T1000 (cell line): ENCODE results near the gene KRTAP10-2.

Experiments
- DNase-seq: peaks from one replicate; lab custom pipeline; 2025; ENCODE audit warnings: mixed read lengths; lab: John Stamatoyannopoulos, UW

The KRTAP10-2 gene

DNA sequence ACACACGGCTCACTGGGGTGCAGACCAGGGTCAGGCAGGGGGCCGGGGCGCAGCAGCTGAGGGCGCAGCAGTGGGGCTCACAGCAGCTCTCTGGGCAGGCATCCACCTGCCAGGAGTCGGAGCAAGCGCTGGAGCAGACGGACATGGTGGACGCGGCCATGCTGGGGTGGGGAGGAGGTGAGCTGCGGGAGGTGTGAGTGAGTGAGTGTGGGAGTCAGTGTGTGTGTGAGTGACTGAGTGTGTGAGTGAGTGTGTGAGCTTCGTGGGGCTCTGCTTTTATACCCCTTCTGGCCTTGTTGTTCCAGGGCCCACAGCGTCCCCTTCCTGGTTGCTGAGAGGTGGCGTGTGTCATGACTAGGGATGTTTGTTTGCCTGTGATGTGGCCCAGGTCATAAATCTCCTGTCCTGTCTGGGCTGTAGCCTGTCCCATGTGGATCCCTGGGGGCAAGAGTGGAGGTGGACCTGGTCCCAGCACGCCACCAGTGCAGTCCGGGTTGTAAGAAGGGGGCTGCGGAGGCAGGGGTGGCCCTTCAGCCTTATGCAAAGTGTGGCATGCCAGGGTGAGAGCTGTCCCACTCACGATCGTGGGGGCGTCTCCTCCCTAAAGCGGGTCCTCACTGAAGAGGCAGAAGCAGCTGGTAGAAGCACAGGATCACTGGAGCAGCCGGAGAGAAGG is 11.2 kb downstream of the KRTAP10-2 start, which contains the start of gene KRTAP10-1:
Gene KRTAP10-1 (minus strand): TSS at position 205 of the 676 bp plus-strand sequence. CDS start 45 bp downstream, at position 160.
- no peak for DNase-seq

DNA sequence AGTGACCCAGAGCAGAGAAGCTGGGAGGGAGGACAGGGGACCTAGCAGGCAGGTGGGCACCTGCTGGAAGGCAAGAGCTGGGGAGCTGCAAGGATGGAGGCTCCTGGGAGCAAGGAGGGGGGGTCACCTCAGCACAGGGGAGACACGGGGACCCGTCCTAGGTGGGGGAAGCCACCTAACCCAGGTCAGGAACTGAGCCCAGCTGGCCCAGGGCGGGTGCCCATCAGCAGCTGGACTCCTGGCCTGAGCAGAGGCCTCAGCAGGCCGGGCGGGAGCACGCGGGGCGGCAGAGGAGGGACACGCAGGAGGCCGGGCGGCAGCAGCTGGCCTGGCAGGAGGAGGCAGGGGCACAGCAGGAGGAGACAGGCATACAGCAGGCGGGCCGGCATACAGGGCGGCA is 12.3 kb downstream of the KRTAP10-2 start:
- DNase-seq, result no peak

DNA sequence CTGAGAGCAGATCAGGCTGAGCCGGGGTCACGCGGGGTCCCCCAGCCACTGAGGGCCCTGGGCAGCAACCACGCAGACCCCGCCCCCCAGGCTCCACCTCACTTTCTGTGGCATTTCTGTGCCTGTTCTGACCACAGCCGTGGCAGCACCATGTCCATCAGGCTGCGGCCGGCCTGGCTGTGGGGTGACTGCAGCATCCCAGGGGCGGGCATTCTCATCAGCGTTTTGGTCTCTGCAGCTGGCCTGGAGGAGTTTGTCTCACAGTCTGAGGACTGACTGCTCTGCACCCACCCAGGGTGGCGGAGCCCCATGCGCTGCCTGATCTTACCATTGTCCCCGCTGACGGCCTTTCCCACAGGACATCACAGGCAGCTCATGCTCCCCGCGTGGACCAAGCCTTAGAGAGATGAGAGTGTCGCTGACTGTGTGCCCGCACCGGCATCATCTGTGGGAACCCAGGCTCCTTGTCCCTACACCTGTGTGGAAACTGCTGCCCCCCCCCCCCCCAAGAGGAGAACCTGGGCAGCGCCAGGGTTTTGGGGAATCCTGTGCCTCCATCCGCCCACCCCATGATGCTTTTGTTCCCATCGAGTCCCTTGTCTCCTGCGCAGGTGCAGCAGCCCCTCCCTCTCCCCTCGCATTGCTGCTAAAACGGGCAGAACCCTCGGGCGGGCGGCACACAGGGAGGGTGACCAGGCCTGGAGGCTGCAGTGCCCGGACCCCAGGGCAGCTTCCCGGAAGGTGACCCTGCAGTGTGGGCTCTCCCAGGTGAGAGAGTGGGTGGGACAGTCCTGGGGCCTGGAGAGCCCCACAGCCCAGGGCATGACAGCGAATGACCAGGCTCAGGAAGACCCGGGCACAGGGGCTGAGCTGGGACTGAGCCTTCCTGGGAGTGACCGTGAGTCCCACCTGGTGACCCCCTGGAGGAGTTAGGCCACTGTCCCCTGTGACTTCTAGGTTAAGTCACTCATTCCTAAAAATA is 13.1 kb downstream of the KRTAP10-2 start:
- DNase-seq, result no peak

DNA sequence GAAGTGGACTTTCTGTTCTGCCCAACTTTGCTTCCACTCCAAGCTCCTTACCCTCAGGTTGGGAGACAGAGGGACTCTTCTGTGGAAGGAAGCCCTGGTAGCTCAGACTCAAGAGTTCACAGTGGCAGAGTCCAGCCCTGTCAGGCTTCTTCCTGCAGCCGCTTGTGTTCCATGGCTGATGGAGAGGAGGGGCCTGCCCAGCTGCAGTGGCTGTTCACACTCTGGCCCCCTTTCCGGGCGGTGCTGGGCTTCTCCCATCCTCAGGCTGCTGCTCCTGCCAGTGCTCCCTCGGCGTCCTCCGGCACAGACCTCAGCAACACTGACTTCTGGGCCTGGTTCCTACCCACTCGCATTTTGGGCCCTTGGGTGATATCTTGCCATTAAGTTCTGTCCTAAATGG is 15.3 kb downstream of the KRTAP10-2 start:
- DNase-seq, result no peak

DNA sequence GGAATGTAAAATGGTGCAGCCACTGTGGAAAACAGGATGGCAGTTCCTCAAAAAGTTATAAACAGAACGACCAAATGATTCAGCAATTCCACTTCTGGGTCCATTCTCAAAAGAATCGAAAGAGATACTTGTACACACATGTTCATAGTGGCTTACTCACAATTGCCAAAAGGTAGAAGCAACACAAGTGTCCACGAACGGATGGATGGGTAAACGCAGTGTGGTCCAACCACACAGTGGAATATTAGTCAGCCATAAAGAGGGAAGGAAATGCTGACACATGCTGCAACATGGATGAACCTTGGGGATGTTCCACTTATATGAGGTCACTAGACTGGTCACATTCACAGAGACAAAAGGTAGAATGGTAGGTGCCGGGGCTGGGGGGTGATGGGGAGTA is 16.6 kb downstream of the KRTAP10-2 start:
- no peak for DNase-seq

DNA sequence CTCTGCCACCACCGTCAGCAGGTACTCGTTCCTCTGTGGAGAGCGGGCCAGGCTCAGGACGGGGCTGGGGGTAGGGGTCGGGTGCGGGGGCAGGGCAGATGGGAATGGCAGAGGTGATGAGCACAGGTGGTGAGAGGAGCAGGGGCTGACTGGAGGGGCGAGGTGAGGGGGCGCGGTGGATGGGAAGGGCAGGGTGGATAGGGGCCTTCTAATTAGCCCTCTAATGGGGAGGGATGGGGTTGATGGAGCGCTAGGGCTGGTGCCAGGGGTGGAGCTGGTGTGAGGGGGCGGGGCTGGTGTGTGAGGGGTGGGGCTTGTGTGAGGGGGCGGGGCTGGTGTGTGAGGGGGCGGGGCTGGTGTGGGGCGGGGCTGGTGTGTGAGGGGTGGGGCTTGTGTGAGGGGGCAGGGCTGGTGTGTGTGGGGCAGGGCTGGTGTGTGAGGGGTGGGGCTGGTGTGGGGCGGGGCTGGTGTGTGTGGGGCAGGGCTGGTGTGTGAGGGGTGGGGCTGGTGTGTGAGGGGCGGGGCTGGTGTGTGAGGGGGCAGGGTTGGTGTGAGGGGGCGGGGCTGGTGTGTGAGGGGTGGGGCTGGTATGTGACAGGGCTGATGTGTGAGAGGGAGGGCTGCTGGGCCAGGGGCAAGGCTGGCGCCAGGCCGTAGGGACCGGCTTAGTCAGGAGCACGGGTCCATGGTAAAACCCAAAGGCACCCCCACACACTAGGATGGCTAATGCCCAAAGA is 17.2 kb downstream of the KRTAP10-2 start:
- DNase-seq, result no peak

DNA sequence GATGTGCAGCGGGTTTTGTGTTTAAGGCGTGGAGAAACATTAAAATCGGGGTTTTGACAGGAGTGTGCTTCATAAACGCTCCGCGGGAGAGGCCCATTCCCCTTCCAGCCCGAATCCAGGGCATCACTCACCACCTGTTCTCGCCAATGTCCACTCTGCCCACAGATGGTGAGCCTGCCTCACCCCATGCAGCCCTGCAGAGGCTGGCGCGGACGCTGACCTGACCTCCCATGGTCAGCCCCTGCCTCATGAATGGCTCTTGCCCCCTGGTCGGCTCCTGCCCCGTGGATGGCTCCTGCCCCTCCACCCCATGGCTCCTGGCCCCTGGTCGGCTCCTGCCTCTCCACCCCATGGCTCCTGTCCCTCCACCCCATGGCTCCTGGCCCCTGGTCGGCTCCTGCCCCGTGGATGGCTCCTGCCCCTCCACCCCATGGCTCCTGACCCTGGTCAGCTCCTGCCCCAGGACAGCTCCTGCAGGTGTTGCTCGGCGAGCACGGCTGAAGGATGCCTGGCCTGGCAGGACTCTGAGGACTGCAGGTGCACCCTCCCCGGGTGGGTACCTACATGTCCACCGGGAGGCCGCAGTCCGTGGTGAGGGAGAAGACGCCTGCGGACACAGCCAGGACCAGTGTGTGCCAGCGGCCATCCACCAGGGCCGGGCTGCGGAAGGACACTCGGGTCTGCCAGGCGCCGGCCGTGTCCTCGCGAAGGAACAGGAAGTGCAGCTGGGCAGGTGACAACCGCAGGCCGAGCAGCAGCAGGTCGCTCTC is 18.0 kb downstream of the KRTAP10-2 start:
- DNase-seq, result no peak

DNA sequence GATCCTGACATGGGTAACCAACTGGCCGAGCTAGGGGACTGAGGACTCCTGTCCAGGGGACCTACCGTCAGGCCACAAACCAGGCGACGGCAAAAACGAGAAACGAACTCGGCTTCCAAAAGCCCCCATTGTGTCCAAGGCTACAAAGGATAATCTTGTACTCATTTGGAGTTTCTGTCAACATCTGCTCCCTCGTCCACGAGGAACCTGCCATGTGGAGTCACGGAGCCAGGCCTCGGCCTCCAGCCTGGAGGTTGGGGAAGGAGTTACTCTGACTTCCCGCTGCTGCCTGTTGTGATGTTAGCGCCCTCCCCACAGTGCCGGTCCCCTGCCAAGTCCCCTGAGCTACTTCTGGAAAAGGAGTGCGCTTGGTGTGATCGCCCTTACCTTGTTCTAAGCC is 18.6 kb downstream of the KRTAP10-2 start:
- DNase-seq, result no peak

DNA sequence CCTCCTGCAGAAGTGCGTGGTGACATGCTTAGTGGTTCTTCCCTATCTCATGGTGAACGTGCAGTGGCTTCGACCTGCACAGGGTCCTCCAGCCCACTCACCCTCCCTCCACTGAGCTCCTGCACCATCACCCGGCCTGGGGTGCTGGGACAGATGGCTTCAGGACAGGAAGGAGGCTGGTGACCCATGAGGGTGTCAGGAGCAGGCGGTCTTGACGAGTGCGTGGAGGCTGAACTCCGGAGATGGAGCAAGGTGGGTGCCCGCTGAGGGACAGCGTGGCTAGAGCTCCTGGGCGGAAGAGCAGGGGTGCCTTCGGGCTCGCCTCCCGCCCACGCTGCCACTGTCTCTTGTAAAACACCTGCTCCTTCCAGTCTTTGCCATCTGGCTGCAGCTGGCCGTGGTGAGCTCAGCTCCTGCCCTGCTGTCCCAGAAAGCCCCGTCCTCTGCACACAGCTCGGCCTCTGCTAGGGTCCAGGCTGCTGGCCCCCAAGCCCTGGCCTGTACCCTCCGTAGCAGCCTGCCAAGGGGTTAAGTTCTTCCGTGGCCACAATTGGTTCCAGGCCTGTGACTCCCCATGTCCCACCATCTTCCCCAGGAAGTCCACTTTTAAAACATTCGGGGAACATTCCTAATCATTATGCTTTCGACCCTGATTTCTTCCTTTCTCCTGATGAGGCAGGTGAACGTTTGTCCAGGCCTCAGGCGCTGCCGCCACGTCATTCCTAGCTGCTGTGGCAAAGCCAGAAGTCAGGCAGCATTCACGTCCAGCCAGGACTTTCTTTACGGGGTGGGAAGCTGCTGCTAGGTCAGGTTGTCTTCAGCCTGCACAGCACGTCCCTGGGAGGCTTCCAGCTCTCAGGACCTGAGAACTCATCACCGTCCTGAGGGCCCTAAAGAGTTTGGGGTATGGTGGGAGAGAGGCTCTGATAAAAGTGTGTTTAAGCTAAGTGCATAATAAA is 19.4 kb downstream of the KRTAP10-2 start:
- DNase-seq, result no peak

DNA sequence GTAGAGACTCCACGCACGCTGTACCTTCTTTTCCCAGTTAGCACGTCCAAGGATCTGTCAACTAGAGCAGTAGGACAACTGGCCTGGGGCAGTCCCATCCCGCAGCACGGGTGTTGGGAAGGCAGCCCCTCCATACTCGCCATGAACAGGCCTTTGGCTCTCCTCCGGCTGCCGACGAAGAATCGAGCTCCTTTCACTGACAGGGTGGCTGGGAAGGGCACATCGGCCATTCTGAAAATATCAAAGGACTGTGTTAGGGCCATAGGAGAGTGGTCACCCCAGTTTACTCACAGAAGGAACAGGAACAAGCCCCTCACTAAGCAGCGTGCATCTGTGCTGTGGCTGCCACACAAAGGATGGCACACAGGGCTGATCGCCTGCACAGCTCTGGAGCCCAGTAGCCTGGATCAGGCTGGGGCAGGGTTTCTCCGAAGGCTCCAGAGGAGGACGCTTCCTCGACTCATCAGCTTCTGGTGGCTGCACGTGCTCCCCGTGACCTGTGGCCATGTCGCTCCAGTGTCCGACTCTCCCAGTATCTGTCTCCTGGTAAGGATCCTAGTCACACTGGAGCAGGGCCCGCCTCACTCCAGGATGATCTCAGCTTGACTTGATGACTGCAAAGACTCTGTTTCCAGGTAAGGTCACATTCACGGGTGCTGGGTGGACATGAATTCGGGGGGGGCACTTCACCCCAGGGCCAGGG is 20.3 kb downstream of the KRTAP10-2 start:
- no peak for DNase-seq

DNA sequence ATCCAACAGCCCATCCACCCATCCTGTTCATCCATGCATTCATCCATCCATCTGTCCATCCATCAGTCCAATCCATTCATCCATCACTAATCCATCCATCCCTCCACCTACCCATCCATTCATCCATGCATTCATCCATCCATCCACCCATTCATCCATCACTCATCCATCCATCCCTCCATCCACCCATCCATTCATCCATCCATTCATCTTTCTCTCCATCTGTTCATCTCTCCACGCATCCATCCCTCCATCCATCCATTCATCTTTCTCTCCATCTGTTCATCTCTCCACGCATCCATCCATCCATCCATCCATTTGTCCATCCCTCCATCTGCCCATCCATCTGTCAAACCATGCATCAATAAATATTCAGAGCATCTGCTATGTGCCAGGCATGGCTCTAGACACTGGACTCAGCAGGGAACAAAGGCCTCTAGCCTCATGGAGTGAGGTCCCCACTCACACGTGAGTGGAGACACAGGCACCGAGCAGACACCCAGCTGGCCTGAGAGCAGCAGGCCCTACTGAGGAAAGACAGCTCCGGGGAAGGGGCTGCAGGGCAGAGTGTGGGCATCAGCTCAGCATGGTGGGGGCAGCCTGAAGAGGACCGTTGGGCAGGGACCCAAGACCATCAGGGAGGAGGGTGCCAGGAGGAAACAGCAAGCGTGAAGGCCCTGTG is 20.9 kb downstream of the KRTAP10-2 start:
- no peak for DNase-seq

DNA sequence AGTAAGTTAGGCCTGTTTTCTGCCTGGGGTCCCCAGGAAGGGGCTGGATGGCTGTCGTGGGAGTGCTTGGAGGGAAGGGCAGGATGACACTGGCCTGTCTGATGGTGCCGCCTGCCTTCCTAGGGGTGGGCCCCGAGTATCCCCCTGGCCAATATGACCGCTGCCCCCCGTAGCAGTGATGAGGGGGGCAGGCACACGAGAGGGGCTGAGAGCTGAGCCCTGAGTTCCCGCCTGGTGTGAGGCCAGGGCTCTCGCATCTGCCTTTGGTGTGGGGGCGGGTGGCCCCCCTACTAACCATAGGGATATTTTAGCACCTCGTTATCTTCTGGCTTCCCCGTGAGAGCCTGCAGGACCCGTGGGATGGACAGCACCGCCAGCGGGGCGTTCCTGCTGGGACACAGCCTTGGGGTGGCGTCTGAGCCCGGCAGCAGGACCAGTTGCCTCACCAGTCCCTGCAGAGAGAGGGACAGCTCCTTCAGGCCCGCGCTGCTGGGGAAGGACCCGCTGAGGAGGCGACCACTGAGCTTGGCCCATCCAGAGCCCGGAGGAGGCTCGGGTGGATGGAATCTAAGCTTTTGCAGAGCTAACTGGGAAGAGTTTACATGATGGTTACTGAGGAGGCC is 21.7 kb downstream of the KRTAP10-2 start:
- DNase-seq, result no peak

DNA sequence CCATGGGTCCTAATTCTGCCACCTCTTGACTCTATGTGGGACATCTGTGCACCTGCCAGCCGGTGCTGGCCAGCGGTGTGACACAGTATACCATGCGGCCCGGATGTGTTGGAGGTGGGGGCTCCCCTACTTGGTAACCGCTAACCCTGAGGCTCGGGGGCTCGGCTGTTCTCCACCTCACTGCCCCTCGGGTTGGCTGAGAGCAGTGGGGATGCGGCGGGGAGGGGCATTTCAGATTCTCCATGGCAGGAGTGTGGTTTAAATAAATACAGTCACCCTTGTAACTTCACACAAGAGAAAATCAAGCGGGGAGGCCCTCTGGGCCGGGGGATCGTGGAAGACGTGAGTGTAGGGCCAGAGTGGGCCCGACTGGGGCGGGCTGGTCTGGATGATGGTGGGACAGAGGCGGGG is 22.3 kb downstream of the KRTAP10-2 start:
- DNase-seq, result no peak

DNA sequence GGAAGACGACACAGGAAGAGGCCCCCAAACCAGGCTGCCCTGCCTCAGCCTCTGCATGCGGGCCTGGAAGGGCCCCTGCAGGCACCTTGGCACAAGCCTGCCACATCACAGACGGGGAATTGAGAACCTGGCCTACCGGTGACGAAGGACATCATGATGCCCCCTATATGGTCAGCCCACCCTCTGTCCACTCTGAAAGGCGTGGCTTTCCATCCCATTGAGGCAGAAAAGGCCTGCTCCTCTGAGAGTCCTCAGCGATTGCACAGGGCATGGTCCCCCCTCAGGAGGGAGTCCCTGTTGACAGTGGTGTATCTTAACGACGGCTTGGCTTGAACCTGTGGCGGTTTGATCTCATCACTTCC is 22.7 kb downstream of the KRTAP10-2 start:
- DNase-seq, result no peak

DNA sequence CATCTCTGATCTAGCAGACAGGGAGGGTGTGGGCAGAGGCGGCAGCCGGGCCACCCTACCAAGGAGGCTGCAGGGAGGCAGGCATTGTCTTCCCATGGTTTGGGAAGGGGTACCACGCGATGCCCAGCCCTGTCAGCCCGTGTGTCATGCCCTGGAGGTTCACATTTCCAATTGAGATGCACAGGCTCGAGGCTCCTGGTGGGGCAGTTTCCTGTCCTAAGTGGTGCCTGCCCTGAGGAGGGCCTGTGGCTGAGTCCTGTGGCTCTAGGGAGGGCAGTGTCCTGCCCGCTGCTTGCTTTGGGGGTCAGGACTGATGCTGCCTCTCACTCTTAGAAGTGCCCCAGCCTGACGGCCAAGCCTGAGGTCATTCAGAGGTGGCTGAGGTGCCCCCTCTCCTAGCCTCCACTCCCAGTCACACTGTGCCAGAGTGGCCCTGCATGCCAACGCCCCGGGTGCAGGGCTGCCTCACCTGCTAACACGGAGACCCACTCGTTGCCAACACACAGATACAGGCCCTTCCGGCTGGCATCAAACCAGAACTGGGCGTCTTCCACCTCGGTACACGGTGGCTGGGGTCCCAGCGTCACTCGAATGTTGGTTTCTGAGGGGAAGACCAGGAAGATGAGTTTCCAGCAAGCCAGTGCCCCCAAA is 23.2 kb downstream of the KRTAP10-2 start:
- DNase-seq, result no peak

DNA sequence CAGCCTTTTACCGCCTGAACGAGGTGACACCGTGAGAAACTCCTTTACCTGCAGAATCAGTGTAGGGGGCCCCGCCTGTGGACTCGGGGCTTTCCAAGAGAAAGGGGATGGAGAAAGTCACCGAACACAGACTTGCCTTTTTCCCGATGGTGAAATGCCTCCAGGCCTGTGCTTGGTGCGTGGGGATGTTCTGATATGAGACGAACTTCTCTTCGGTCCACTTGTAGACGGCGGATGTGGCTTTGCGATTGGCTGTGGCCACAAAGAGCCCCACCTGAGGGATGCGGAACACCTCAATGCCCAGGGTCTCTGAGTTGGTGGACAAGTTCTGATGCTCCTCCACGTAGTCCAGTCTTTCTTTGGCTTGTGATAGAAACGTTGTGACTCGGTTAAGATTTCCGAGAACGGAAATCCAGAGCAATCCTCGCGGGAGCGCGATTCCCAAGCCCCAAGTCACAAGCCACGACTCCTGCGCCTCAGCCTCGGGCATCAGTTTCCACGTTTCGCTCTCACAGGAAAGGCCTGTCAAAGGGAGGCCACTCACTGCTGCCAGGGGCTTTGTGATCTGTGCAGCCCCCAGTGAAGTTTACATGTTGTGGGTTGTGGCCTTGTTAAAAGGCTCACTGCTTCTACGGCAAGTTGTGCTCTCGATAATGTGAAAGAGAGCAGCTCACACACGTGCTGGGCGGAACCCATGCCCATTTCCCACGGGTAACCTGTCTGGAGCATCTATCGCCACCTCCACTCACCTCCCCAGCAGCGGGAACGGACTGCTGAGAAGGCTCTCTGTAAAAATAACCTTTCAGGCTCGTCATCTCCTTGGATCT is 23.9 kb downstream of the KRTAP10-2 start:
- no peak for DNase-seq
